Osteoblast (primary cell): Measurements from ENCODE around the gene DNAJC3. TPM values are rescaled to one million over a fixed set of nuclear protein-coding genes. Genes with fewer than 3 reads are reported as not detected.

Experiments
- DNase-seq: peaks from one replicate; pipeline ENCODE4 v3.0.0; 2011; ENCODE audit warnings: low spot score, mixed read lengths; ENCODE audit not compliant: insufficient read length; ENCODE audit errors: missing footprints
- H2AFZ ChIP-seq: 2 replicates; pipeline ENCODE4 v1.6.0; 2011; ENCODE audit warnings: mild to moderate bottlenecking, low read length
- H3K27ac ChIP-seq: 2 replicates; pipeline ENCODE4 v1.5.1; 2011; ENCODE audit warnings: mild to moderate bottlenecking, low read depth, low read length, moderate library complexity
- H3K27me3 ChIP-seq: 2 replicates; pipeline ENCODE4 v1.6.0; 2012; ENCODE audit warnings: mild to moderate bottlenecking, control low read depth, inconsistent platforms, low read length, moderate library complexity; ENCODE audit not compliant: insufficient read depth
- H3K36me3 ChIP-seq: 2 replicates; pipeline ENCODE4 v1.5.1; 2011; ENCODE audit warnings: mild to moderate bottlenecking, low read length, control low read depth, moderate library complexity; ENCODE audit not compliant: insufficient read depth
- H3K4me1 ChIP-seq: 2 replicates; pipeline ENCODE4 v1.5.1; 2011; ENCODE audit warnings: mild to moderate bottlenecking, low read length, control low read depth, moderate library complexity; ENCODE audit not compliant: insufficient read depth
- H3K4me2 ChIP-seq: 2 replicates; pipeline ENCODE4 v1.6.0; 2011; ENCODE audit warnings: mild to moderate bottlenecking, low read length; ENCODE audit not compliant: insufficient read depth
- H3K4me3 ChIP-seq: fragments of 200-600 bp; sonication (generic); 3 replicates; pipeline ENCODE4 v1.5.1; 2012; ENCODE audit warnings: mild to moderate bottlenecking, low read length, inconsistent platforms; ENCODE audit not compliant: insufficient read depth
- H3K79me2 ChIP-seq: 2 replicates; pipeline ENCODE4 v1.6.0; 2012; ENCODE audit warnings: mild to moderate bottlenecking, low read length, control low read depth, inconsistent platforms; ENCODE audit not compliant: insufficient read depth
- H3K9me3 ChIP-seq: 2 replicates; pipeline ENCODE4 v1.5.1; 2011; ENCODE audit warnings: low read depth, low read length, control low read depth
- H4K20me1 ChIP-seq: 2 replicates; pipeline ENCODE4 v1.6.0; 2012; ENCODE audit warnings: mild to moderate bottlenecking, low read length, control low read depth; ENCODE audit not compliant: insufficient read depth
- total RNA-seq: library from RNA; depleted of rRNA; stranded (reverse); fragments of >200 nt; gene quantifications from 2 replicates; pipeline ENCODE4 v1.2.3, GENCODE V29; 2012
- TF ChIP-seq, protein P1 (sequence below): IDR thresholded peaks from 2 replicates; pipeline ENCODE4 v1.5.1; 2011; ENCODE audit warnings: mild to moderate bottlenecking, low read depth, low read length, moderate library complexity; ENCODE audit errors: extremely low read depth

DNAJC3 gene
- total RNA-seq, 1 donor, result 58.6 TPM

DNA sequence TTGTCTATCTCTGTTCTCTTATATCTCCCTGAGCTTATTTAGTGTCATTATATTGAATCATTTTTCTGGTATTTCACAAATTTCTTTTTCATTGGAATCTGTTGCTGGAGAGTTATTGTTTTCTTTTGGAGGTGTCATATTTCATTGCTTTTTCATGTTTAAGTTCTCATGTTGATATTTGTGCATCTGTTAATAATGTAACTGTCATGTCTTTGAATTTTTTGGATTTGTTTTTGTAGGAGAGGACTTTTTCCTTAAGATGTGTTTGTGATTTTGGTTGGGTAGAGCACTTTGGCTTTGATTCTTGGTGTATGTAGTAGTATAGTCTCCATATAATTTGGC, 64.0 kb downstream of the DNAJC3 start:
- peaks cover 37% of the 10 kb centered on the region for H3K79me2 ChIP-seq

GRCh38 chr13:95741584-95742563, 64.9 kb downstream of the DNAJC3 start:
- TF ChIP-seq, protein P1, sequence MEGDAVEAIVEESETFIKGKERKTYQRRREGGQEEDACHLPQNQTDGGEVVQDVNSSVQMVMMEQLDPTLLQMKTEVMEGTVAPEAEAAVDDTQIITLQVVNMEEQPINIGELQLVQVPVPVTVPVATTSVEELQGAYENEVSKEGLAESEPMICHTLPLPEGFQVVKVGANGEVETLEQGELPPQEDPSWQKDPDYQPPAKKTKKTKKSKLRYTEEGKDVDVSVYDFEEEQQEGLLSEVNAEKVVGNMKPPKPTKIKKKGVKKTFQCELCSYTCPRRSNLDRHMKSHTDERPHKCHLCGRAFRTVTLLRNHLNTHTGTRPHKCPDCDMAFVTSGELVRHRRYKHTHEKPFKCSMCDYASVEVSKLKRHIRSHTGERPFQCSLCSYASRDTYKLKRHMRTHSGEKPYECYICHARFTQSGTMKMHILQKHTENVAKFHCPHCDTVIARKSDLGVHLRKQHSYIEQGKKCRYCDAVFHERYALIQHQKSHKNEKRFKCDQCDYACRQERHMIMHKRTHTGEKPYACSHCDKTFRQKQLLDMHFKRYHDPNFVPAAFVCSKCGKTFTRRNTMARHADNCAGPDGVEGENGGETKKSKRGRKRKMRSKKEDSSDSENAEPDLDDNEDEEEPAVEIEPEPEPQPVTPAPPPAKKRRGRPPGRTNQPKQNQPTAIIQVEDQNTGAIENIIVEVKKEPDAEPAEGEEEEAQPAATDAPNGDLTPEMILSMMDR, result no peak
- H3K27me3 ChIP-seq, result no peaks in the 10 kb centered on the region
- no peak overlapping the region for H3K4me3 ChIP-seq
- H3K36me3 ChIP-seq, result no peaks in the 10 kb centered on the region
- no peak overlapping the region for H3K4me2 ChIP-seq
- peak; percentile 62 for DNase-seq
- H3K79me2 ChIP-seq, result peaks cover 45% of the 10 kb centered on the region
- no peaks in the 10 kb centered on the region for H3K9me3 ChIP-seq
- H3K4me1 ChIP-seq, result no peaks in the 10 kb centered on the region
- H3K27ac ChIP-seq, result no peak overlapping the region
- no peak overlapping the region for H2AFZ ChIP-seq
- peaks cover 34% of the 10 kb centered on the region for H4K20me1 ChIP-seq

More for the DNA sequence above, 64.0 kb downstream of the DNAJC3 start:
- no peaks in the 10 kb centered on the region for H3K4me1 ChIP-seq
- H2AFZ ChIP-seq, result no peak overlapping the region
- H3K4me3 ChIP-seq, result no peak overlapping the region
- DNase-seq, result no peak
- no peaks in the 10 kb centered on the region for H3K27me3 ChIP-seq
- H3K27ac ChIP-seq, result no peak overlapping the region
- no peaks in the 10 kb centered on the region for H3K9me3 ChIP-seq
- TF ChIP-seq, protein P1, result no peak
- H4K20me1 ChIP-seq, result peaks cover 30% of the 10 kb centered on the region
- H3K4me2 ChIP-seq, result no peak overlapping the region
- H3K36me3 ChIP-seq, result no peaks in the 10 kb centered on the region

GRCh38 chr13:95743192-95743591, 66.3 kb downstream of the DNAJC3 start:
- Histone ChIP-seq H3K27me3 (no peaks in the 10 kb centered on the region), H3K79me2 (peaks cover 52% of the 10 kb centered on the region), H3K27ac (no peak overlapping the region), H2AFZ (no peak overlapping the region), H3K4me2 (no peak overlapping the region), H3K4me3 (no peak overlapping the region), H3K4me1 (no peaks in the 10 kb centered on the region), H3K9me3 (no peaks in the 10 kb centered on the region), H3K36me3 (no peaks in the 10 kb centered on the region), H4K20me1 (peaks cover 34% of the 10 kb centered on the region)
- TF ChIP-seq, protein P1, result no peak
- DNase-seq, result no peak

GRCh38 chr13:95745289-95745688, 68.3 kb downstream of the DNAJC3 start:
- no peak overlapping the region for H3K27ac ChIP-seq
- H3K4me2 ChIP-seq, result no peak overlapping the region
- TF ChIP-seq, protein P1, result no peak
- H3K79me2 ChIP-seq, result peaks cover 52% of the 10 kb centered on the region
- H3K36me3 ChIP-seq, result no peaks in the 10 kb centered on the region
- no peak for DNase-seq
- no peaks in the 10 kb centered on the region for H3K9me3 ChIP-seq
- H3K27me3 ChIP-seq, result no peaks in the 10 kb centered on the region
- no peak overlapping the region for H2AFZ ChIP-seq
- H4K20me1 ChIP-seq, result peaks cover 34% of the 10 kb centered on the region
- H3K4me3 ChIP-seq, result no peak overlapping the region
- H3K4me1 ChIP-seq, result no peaks in the 10 kb centered on the region
